COLO829 (cell line): ENCODE data around the gene AHDC1.

Experiments used
- DNase-seq: peaks from one replicate; pipeline ENCODE4 v3.0.0; 2012; ENCODE audit warnings: low spot score

Gene AHDC1

DNA sequence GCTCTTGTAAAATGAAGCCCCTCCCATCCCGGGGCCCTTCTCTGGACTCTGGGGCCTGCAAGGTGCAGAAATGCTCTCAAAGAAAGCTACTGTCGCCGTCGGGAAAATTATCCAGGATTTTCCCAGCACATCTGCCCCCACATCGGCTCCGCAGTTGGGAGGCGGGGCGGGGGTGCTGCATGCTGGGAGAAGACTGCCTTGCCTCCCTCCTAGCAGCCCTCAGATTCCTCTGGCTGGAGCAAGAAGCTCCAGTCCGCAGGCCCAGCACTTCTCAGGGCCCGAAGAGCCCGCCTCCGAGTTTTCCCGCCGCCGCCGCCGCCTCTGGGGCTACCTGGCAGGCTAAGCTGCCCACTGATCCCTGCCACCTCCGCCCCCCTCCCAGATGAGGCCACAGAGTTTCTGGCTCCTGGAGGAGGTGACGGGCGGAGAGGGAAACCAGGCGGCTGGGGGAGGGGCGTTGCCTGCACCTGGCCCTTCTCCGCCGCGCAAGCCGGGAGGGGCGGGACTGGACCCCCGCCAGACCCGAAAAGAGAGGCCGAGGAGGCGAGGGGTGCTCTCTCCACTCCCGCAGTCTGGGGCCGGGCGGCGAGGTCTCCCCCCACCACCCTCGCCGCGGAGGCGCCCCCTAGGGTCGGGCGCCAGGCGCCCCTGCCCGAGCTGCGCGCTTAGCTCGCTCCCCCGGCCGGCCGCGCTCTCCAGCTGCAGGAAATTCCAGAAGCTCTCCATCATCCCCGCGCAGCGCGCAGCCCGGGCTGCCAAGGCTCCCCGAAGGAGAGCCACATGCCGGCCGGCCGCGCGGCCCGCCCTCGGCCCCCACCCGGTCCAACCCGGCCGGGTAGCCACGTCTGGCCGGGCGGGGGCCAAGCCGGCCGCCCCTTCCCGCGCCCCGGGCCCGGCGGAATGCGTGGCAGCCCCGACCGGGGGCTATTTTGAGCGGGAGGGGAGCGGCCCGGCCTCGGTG lies 28.8 kb downstream of the AHDC1 start:
- DNase-seq = no peak

DNA sequence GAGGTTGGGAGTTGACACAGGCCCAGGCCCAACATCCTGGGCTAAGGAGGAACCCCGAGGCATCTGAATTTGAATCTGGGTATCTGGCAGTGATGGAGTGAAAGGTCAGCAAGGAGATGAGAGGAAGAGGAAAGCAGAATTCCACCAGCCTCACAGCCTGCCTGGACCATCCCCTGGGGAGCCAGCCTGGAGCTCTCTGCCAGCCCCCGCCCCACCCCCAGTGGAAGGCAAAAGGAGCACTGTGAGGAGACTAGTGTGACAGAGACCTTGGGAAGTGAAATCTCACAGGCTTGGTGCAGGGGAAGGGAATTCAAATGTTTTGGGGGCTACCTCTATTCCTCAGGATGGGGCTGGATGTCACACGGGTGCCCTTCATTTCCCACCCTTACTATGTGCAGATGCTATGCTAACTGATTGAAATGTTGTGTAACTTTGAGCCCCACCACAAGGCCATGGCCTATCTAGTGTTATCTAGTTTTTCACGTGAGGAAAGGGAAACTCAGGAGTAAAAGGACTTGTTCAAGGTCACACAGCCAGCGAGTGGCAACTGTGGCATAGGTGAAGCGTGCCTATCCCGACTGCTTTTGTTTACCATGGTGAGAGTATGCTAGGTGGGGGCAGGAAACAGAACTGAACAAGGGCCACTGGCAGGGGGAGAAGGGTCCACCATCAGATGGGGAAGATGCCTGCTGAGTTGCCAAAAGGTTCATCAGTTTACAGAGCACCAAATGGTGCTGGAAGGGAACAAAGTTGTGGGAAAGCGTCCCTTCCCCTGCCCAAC lies 29.8 kb downstream of the AHDC1 start:
- no peak for DNase-seq

DNA sequence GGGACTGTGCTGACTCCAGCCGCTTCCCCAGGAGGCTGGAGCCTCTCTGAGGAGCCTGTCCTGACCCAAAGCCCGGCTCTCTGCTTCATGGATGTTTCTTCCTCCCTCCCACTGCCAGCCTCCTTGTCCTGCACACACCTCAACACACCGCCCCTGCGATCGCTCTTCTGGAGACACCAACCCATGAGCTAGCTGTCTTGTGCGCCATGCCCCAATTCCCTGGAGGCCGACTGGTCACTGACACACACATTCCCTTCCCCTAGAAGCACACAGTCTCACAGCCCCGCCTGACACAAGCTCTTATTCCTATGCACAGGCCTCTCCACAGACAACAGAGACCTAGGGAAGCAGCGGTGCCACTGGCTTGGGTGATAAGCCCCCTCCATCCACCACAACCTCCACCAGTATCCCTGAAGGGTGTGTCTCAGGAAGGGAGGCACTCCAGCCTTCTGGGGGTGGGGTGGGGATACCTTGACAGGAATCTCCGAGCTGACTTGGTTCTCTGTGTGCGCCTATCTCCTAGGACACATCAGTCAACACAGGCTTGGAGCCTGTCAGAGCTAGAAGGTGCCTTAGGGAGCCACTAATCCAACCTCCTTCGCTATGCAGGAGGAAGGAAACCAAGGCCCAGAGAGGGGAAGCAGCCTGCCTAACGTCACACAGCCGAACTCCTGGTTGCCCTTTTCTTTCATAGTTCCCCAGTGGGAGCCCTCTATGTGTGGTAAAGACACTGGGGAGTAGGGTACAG lies 31.1 kb downstream of the AHDC1 start:
- DNase-seq = no peak

- no peak for DNase-seq
Measured at GRCh38 chr1:27572019-27572678, 31.8 kb downstream of the AHDC1 start.

GRCh38 chr1:27571439-27572018 lies 32.4 kb downstream of the AHDC1 start:
- no peak for DNase-seq

DNA sequence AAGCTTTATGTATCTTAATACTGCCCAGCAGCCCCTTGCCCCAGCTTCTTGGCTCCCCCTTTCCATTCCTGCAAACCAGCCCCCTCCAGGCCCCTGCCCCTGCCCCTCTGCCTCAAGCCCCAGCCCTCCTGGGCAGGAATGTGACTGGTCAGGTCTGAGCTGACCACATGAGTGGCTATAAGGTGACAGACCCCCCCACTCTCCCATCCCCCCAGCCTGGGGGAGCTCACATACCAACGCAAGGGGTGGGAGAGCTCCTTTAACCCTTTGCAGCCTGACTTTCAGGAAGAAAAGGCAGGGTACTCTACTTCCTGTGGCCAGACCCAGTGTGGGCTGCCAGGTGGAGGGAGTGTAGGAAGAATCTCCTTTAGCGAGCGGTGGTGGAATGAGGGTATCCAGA lies 33.2 kb downstream of the AHDC1 start:
- no peak for DNase-seq

DNA sequence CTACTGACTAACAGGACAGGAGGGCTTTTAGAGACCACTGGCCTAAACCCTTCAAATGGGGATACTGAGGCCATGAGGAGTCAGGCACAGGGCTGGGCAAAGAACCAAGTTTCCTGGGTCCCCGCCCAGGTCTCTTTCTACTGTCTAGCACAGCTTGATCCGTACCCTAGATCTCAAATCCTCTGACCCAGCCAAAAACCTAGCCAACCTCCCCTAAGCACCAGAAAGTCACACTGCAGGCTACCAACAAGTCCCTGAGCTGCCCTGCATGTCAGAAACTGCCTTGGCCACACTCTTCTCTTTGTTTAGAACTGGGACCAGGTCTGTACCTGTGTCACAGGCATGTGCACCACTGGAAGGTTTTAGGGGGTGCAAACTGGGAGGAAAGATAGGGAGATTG lies 33.6 kb downstream of the AHDC1 start:
- DNase-seq = no peak

GRCh38 chr1:27569506-27570291 lies 34.2 kb downstream of the AHDC1 start:
- no peak for DNase-seq

- DNase-seq = no peak
Measured at GRCh38 chr1:27569088-27569460, 34.9 kb downstream of the AHDC1 start.

DNA sequence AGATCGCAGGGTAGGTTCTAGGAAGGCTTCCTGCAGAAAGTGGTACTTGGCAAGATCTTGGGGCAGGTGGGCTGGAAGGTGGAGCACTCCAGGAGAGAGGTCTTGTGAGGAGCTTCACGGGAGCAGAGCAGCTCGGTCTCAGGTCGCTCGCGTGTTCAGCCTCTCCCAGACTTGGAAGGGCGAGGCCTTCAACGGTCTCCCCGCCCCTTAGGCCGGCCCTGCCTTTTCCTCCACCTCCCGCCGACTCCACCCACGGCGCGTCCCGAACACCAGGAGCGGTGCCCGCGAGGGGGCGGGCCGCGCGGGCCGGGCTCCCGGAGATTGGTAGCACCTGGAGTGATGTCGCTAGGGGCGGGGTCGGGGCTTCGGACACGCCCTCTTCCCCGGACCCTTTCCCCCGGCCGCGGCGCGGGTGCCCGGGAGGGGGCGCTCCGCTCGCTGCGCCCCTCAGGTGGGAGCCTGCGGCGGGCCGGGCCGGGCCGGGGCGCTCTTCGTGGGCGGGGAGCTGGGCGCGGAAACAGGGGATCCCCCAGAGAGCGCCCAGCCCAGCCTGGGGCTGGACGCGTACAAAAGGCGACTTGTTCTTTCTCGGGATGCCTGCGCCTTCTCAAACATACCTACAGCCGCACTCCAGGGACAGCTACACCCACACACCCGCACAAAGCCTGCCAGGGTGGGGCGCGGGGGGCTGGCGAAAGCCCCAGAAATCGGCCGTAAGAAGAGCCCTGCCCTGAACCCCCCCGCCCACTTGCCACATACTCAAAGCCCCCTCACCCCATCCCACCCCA lies 35.5 kb downstream of the AHDC1 start:
- DNase-seq = peak; percentile 85

- no peak for DNase-seq
Measured at GRCh38 chr1:27567971-27568299, 36.0 kb downstream of the AHDC1 start.

DNA sequence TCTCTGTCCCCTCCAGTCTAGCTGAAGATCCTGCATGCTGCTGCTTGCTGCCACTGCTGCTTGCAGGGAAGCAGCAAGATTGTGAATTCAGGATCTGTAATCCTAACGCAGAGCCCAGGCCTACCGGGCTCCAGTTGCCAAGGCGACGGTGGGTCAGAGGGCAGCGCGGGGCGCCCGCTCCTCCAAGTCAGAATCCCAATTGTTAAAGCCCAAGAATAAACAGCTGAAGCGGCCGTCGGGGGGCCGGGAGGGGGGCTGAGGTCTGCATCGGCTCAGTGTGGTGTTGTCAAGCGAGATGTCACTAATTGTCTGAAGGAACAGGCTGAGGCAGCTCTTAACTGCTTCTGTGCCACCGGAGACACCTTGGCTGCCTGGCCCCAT lies 36.8 kb downstream of the AHDC1 start:
- no peak for DNase-seq

GRCh38 chr1:27566462-27567145 lies 37.3 kb downstream of the AHDC1 start:
- DNase-seq = no peak

DNA sequence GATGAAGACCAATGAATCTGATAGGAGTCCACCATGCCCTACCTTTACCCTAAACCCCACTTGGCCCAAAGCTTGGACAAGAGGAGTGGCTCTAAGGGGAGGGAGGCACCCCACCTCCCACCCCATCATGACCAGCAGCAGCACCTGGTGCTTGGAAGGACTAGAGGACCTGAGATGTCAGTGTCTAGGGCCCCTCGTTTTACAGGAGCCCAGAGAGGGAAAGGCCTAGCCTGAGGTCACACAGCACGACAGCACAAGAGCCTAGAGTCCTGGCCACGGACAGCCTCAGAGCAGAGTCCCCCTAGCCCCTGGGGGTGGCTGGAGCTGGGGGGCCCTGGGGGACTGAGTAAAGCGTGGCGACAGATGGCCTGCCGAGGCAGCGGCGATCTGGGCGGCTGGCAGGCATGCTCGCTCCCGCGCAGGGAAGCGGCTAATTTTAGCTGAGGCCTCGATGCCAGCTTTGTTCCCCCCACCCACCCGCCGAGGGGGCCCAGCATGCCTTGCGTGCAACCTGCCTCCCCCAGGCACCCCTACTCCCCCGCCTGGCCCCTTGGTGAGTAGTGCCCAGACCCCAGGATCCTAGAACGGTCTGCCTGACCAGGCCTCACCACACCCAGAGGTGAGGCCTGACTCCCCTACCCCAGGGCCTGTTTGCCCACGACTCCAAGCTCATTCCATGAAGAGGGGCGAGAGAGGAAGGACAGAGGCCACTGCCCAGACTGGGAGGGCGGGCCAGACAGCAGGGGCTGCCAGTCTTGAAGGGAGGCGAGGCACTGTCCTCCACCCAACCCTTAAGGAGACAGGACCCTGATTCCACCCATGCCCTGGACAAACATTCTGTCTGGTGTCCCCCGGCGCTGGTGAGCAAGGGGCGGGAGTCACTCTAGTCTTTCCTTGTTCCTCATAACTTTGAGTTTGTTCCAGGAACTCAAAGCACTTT lies 39.0 kb downstream of the AHDC1 start:
- DNase-seq = no peak

DNA sequence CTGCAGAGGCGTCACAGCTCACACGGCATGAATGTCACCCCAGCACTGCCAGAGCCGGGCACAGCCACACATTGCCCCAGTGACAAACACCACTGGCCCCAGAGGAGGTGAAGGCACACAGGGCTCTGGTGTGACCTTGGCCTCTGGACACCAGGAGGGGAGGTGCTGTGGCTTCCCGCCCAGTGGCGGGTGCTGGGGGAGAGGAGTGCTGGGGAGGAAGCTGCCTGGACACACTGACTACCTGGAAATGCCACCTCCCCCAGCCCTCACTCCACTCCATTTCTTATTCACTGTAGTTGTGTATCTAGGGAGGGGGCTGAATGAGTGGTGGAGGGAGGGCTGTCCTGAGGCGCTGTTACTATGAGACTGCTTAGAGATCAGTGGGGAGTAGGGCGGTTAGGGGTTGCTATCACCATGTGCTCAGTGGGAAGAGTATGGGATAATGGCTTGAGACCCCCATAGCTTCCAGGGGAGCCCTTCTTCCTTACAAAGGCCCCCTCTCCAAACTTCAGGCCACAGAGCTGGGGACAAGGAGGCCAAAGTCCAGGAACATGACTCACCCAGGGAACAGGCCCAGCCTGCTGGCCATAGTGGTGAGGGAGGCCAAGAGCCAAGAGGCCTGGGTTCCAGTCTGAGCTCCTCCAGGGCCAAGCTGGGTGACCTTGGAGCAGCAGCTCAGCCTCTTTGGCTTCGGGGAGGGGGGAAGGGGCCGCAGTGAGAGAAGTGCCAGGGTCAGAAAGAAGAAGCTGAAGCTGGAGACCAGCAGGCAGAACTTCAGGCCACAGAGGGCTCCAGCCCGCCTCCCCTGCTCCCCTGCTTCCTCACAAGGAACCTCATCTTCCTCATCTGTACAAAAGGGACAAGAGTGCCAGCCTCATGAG lies 40.1 kb downstream of the AHDC1 start:
- no peak for DNase-seq

DNA sequence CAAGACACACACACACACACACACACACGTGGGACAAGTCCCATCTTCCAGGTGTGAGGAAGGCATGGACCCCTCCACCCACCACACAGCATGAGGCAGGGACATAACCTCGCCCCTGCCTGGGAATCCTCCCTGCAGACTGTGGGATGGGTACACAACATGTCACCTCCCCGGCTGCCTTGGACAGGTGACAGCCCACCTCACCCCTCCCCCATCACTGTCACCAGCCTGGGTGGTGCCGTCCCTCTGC lies 40.7 kb downstream of the AHDC1 start:
- no peak for DNase-seq

GRCh38 chr1:27562534-27563340 lies 41.2 kb downstream of the AHDC1 start:
- no peak for DNase-seq
